ENCODE data around the gene FANCD2OS. TPM values are rescaled to one million over a fixed set of nuclear protein-coding genes. Genes with fewer than 3 reads are reported as not detected.

The FANCD2OS gene
- total RNA-seq = not detected in 2 replicates

GRCh38 chr3:10108091-10108490, at the start of gene FANCD2OS:
FANCD2OS (minus strand) TSS chr3:10108255; CDS start chr3:10104774, 3,481 bp downstream.

GRCh38 chr3:10115326-10116137, 7.5 kb upstream of the FANCD2OS start, which contains the start of gene BRK1:
BRK1 (plus strand) TSS chr3:10115675; CDS start chr3:10115702, 27 bp downstream.

Other genes with a start within 250 kb of the FANCD2OS start
- not detected in 2 replicates for gene CIDEC, start 228.0 kb downstream of the FANCD2OS start, total RNA-seq
- gene JAGN1, start 217.6 kb downstream of the FANCD2OS start, total RNA-seq = 22.2 and 23.7 TPM in 2 replicates
- gene IL17RE, start 205.4 kb downstream of the FANCD2OS start, total RNA-seq = 1.4 and 4.0 TPM in 2 replicates
- gene IL17RC, start 191.2 kb downstream of the FANCD2OS start, total RNA-seq = 9.2 and 16.6 TPM in 2 replicates
- gene CRELD1, start 174.4 kb downstream of the FANCD2OS start, total RNA-seq = 27.3 and 36.0 TPM in 2 replicates
- 0.34 and 0.71 TPM in 2 replicates for gene PRRT3, start 155.8 kb downstream of the FANCD2OS start, total RNA-seq
- gene EMC3, start 121.4 kb downstream of the FANCD2OS start, total RNA-seq = 47.2 and 62.4 TPM in 2 replicates
- 2.4 TPM in 2 replicates for gene FANCD2, start 81.8 kb downstream of the FANCD2OS start, total RNA-seq
- 65.8 and 109 TPM in 2 replicates for gene BRK1, start 7.4 kb upstream of the FANCD2OS start, total RNA-seq
- gene VHL, start 33.5 kb upstream of the FANCD2OS start, total RNA-seq = 64.6 and 66.6 TPM in 2 replicates
- gene IRAK2, start 56.7 kb upstream of the FANCD2OS start, total RNA-seq = 10.3 and 20.1 TPM in 2 replicates
- 8.5 and 17.1 TPM in 2 replicates for gene TATDN2, start 140.2 kb upstream of the FANCD2OS start, total RNA-seq
- not detected in 2 replicates for gene GHRL, start 184.7 kb upstream of the FANCD2OS start, total RNA-seq
- gene SEC13, start 212.9 kb upstream of the FANCD2OS start, total RNA-seq = 151 and 226 TPM in 2 replicates

Data from nasal cavity respiratory epithelium epithelial cell of viscerocranial mucosa (primary cell).